HepG2 (cell line): Measurements from ENCODE around the gene PPP1R13B. TPM values are rescaled to one million over a fixed set of nuclear protein-coding genes. Genes with fewer than 3 reads are reported as not detected.

Source experiments
- BCLAF1 ChIP-seq: fragments of 450-650 bp; IDR thresholded peaks from 2 replicates; pipeline ENCODE4 v1.6.1; 2017; ENCODE audit warnings: mild to moderate bottlenecking
- CHD4 ChIP-seq: fragments of 200-600 bp; sonication (generic); IDR thresholded peaks from 2 replicates; pipeline ENCODE4 v1.7.0; 2017; ENCODE audit warnings: mild to moderate bottlenecking, low read length, borderline replicate concordance
- E2F1 ChIP-seq: sonication (generic); formaldehyde crosslinking; IDR thresholded peaks from 2 replicates; pipeline ENCODE4 v1.5.0; 2020; ENCODE audit warnings: missing genetic modification reagents
- HDAC2 ChIP-seq: sonication (generic); formaldehyde crosslinking; IDR thresholded peaks from 2 replicates; pipeline ENCODE4 v1.4.0; 2020; ENCODE audit warnings: missing genetic modification reagents
- HOXA3 ChIP-seq: sonication (generic); formaldehyde crosslinking; IDR thresholded peaks from 2 replicates; pipeline ENCODE4 v1.5.0; 2020; ENCODE audit warnings: missing genetic modification reagents
- PHF20 ChIP-seq: sonication (generic); formaldehyde crosslinking; IDR thresholded peaks from 2 replicates; pipeline ENCODE4 v1.5.0; 2020; ENCODE audit warnings: mild to moderate bottlenecking, missing genetic modification reagents
- RFXAP ChIP-seq: sonication (generic); formaldehyde crosslinking; IDR thresholded peaks from 2 replicates; pipeline ENCODE4 v1.4.0; 2020; ENCODE audit warnings: missing genetic modification reagents, borderline replicate concordance
- SAFB2 ChIP-seq: sonication (generic); formaldehyde crosslinking; IDR thresholded peaks from 2 replicates; pipeline ENCODE4 v1.5.1; 2020; ENCODE audit warnings: missing genetic modification reagents, low read depth, mild to moderate bottlenecking, borderline replicate concordance
- SALL1 ChIP-seq: sonication (generic); formaldehyde crosslinking; IDR thresholded peaks from 2 replicates; pipeline ENCODE4 v1.8.0; 2022; ENCODE audit warnings: mild to moderate bottlenecking, missing genetic modification reagents
- SAP130 ChIP-seq: IDR thresholded peaks from 2 replicates; pipeline ENCODE4 v1.6.1; 2016; ENCODE audit warnings: low read depth
- SKI ChIP-seq: fragments of 450-650 bp; IDR thresholded peaks from one replicate; pipeline ENCODE4 v1.6.1; 2018; ENCODE audit warnings: mild to moderate bottlenecking; ENCODE audit not compliant: partially characterized antibody
- SPEN ChIP-seq: sonication (generic); formaldehyde crosslinking; IDR thresholded peaks from 2 replicates; pipeline ENCODE4 v1.5.1; 2020; ENCODE audit warnings: low read depth, mild to moderate bottlenecking, missing genetic modification reagents
- TSC22D2 ChIP-seq: sonication (generic); formaldehyde crosslinking; IDR thresholded peaks from 2 replicates; pipeline ENCODE4 v1.5.1; 2020; ENCODE audit warnings: missing genetic modification reagents, mild to moderate bottlenecking, borderline replicate concordance
- ZGPAT ChIP-seq: IDR thresholded peaks from 2 replicates; pipeline ENCODE4 v1.6.1; 2016; ENCODE audit warnings: mild to moderate bottlenecking
- ZNF276 ChIP-seq: sonication (generic); formaldehyde crosslinking; IDR thresholded peaks from 2 replicates; pipeline ENCODE4 v1.4.0; 2020; ENCODE audit warnings: mild to moderate bottlenecking, low read depth, missing genetic modification reagents
- ZNF558 ChIP-seq: sonication (generic); formaldehyde crosslinking; IDR thresholded peaks from 2 replicates; pipeline ENCODE4 v1.9.0; 2022; ENCODE audit warnings: mild to moderate bottlenecking, missing genetic modification reagents, borderline replicate concordance
- ZSCAN30 ChIP-seq: sonication (generic); formaldehyde crosslinking; IDR thresholded peaks from 2 replicates; pipeline ENCODE4 v1.5.0; 2020; ENCODE audit warnings: mild to moderate bottlenecking, missing genetic modification reagents
- ZSCAN31 ChIP-seq: sonication (generic); formaldehyde crosslinking; IDR thresholded peaks from 2 replicates; pipeline ENCODE4 v1.5.0; 2020; ENCODE audit warnings: low read depth, mild to moderate bottlenecking, missing genetic modification reagents
- polyA plus RNA-seq, 8 experiments: library from polyadenylated mRNA; depleted of rRNA in 3 of 8; stranded (reverse) in 7 of 8; unstranded in 1 of 8; fragments of >200 nt; fragmentation: Illumina TruSeq in 4 of 8; extraction: Trizol in 4 of 8; gene quantifications; 2 replicates each; pipeline versions ENCODE4 v1.2.1 to v1.2.3, GENCODE V29; 2011 to 2016; ENCODE audit warnings: low read depth in 4 of 8, missing spikeins in 1 of 8, mixed read lengths in 1 of 8; ENCODE audit not compliant: insufficient read depth in 1 of 8
- total RNA-seq, 5 experiments: library from RNA; depleted of rRNA; stranded (reverse); fragments of >200 nt; fragmentation: Illumina TruSeq; extraction: Trizol; gene quantifications; 2 replicates each; pipeline ENCODE4 v1.2.3, GENCODE V29; 2016; ENCODE audit warnings: low read depth in 1 of 5

Gene PPP1R13B
- total and polyA plus RNA-seq, 2 of the 13 experiments (the other 11 are each of a cell fraction or from before 2014, with no cell fraction given): 4.6 to 9.4 TPM

- TF ChIP-seq ZGPAT (CRISPR knock-in tag) (no peak), ZSCAN31 (CRISPR knock-in tag) (peak; percentile 24; the same call in 1 of the 2 replicates), SAFB2 (CRISPR knock-in tag) (peak; percentile 15; the same call in 1 of the 2 replicates), HOXA3 (CRISPR knock-in tag) (peak; percentile 17), SALL1 (peak; percentile 50; the same call in 1 of the 2 replicates), PHF20 (CRISPR knock-in tag) (0 out of 2 replicates have a peak, but pooled peaks have one; percentile 1), HDAC2 (CRISPR knock-in tag) (no peak), ZNF276 (CRISPR knock-in tag) (0 out of 2 replicates have a peak, but pooled peaks have one; percentile 56), CHD4 (no peak), SKI (peak; percentile 95), SAP130 (CRISPR knock-in tag) (peak; percentile 50), E2F1 (no peak), ZSCAN30 (no peak), TSC22D2 (CRISPR knock-in tag) (no peak), SPEN (CRISPR knock-in tag) (peak; percentile 47), BCLAF1 (no peak), ZNF558 (CRISPR knock-in tag) (no peak), RFXAP (CRISPR knock-in tag) (no peak)
Observed at GRCh38 chr14:103847451-103848174, at the start of gene PPP1R13B (continued).
